Keratinocyte (primary cell): ENCODE results near the gene N4BP3.

Experiments used
- CTCF ChIP-seq, 3 experiments: IDR thresholded peaks in 1 of 3; conservative IDR thresholded peaks in 1 of 3; optimal IDR thresholded peaks in 1 of 3; 2 replicates in 2 of 3; 3 replicates in 1 of 3; pipeline versions ENCODE3 to v1.5.1; 2011; ENCODE audit warnings: low read length in 3 of 3, mild to moderate bottlenecking in 3 of 3, moderate library complexity in 2 of 3, control low read depth in 1 of 3, inconsistent platforms in 1 of 3; ENCODE audit not compliant: insufficient read depth in 2 of 3; ENCODE audit errors: extremely low read depth in 1 of 3
- EZH2 ChIP-seq: IDR thresholded peaks from one replicate; pipeline ENCODE4 v1.6.1; 2012; ENCODE audit warnings: inconsistent platforms, mild to moderate bottlenecking, low read length, moderate library complexity

- TF ChIP-seq CTCF (optimal IDR thresholded peaks at IDR 0.05 in 1 of 3, IDR thresholded peaks at IDR 0.05 in 1 of 3, conservative IDR thresholded peaks at IDR 0.05 in 1 of 3; ENCODE audit: extremely low read depth in 1 of 3, insufficient read depth in 2 of 3, low read length in 3 of 3): no peak
- no peak for TF ChIP-seq EZH2
Observed at GRCh38 chr5:178113841-178114324, 551 bp downstream of the N4BP3 start.
